Measurements from ENCODE around the gene CACHD1. TPM values are rescaled to one million over a fixed set of nuclear protein-coding genes. Genes with fewer than 3 reads are reported as not detected.

The CACHD1 gene
- total and polyA plus RNA-seq, 2 of the 8 experiments (the other 6 are each of a cell fraction or from before 2014, with no cell fraction given), result 22.2 to 42.5 TPM

DNA sequence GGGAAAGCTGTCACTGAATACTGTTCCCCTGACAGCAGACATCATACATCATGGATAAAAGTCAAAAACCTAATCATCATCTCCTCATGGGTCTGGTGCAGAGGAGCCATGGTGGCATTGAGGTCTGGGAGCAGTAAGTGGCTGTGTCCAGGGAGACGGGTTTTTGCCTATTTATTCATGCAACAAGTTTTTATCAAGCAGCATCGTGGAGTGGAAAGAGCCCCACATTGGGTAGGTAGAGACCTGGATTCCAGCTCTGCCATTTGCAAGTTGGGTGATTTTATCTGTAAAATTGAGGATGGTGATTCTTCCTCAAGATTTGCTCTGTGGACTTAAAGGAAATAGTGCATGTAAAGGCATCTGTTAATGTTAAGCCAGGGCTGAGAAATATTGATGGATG lies 4.2 kb downstream of the CACHD1 start (continued):
- no peak for TF ChIP-seq POLR2AphosphoS5 (IDR thresholded peaks at IDR 0.05; ENCODE audit: low read depth, low read length)

Data from H1 (cell line).